DND-41 (cell line): Measurements from ENCODE around the gene ZNF621.
"Not testable (repeated sequence)": the region's sequence is repeated elsewhere in the genome, so short reads cannot be mapped to it uniquely, and the experiment has no call there.

Source experiments
- ATAC-seq: fragments of 200-7000 bp; cut with Tn5 transposase; 3 replicates; pipeline ENCODE4 v1.9.1; 2021; ENCODE audit warnings: low read depth; ENCODE audit not compliant: insufficient read depth
- DNase-seq: peaks from one replicate; pipeline ENCODE4 v3.0.0-alpha.2; 2020
- H2AFZ ChIP-seq: 2 replicates; pipeline ENCODE4 v1.6.0; 2012; ENCODE audit warnings: low read depth, low read length
- H3K27ac ChIP-seq: 2 replicates; pipeline ENCODE4 v1.5.1; 2012; ENCODE audit warnings: low read length, inconsistent platforms
- H3K27me3 ChIP-seq: fragments of 200-600 bp; sonication (generic); 2 replicates; pipeline ENCODE4 v1.6.0; 2012; ENCODE audit warnings: low read length, mild to moderate bottlenecking, inconsistent platforms; ENCODE audit not compliant: insufficient read depth, poor library complexity
- H3K36me3 ChIP-seq: 2 replicates; pipeline ENCODE4 v1.5.1; 2012; ENCODE audit warnings: low read length, inconsistent platforms; ENCODE audit not compliant: insufficient read depth
- H3K4me1 ChIP-seq: 2 replicates; pipeline ENCODE4 v1.5.1; 2012; ENCODE audit warnings: mild to moderate bottlenecking, low read length; ENCODE audit not compliant: insufficient read depth
- H3K4me2 ChIP-seq: 2 replicates; pipeline ENCODE4 v1.6.0; 2012; ENCODE audit warnings: mild to moderate bottlenecking, moderate library complexity, low read length, inconsistent platforms; ENCODE audit not compliant: insufficient read depth
- H3K4me3 ChIP-seq, 2 experiments: fragments of 200-600 bp in 1 of 2; shearing (Covaris generic) in 1 of 2; 2 replicates each; pipeline ENCODE4 v1.5.1; 2012 to 2016; ENCODE audit warnings: inconsistent platforms in 2 of 2, low read length in 2 of 2, mild to moderate bottlenecking in 2 of 2, low read depth in 1 of 2, moderate library complexity in 1 of 2
- H3K79me2 ChIP-seq: 2 replicates; pipeline ENCODE4 v1.6.0; 2012; ENCODE audit warnings: low read length, inconsistent platforms; ENCODE audit not compliant: insufficient read depth
- H3K9ac ChIP-seq: 2 replicates; pipeline ENCODE4 v1.6.0; 2012; ENCODE audit warnings: low read depth, mild to moderate bottlenecking, inconsistent platforms, low read length, moderate library complexity
- H3K9me3 ChIP-seq: 2 replicates; pipeline ENCODE4 v1.5.1; 2012; ENCODE audit warnings: low read length, moderate library complexity, mild to moderate bottlenecking, inconsistent platforms; ENCODE audit not compliant: insufficient read depth, severe bottlenecking
- H4K20me1 ChIP-seq: 2 replicates; pipeline ENCODE4 v1.6.0; 2012; ENCODE audit warnings: low read length; ENCODE audit not compliant: insufficient read depth
- EZH2 ChIP-seq: IDR thresholded peaks from 3 replicates; pipeline ENCODE4 v1.6.1; 2012; ENCODE audit warnings: borderline replicate concordance, low read depth, mild to moderate bottlenecking, moderate library complexity, low read length, inconsistent platforms; ENCODE audit not compliant: severe bottlenecking
- TF ChIP-seq, protein P1 (sequence below): IDR thresholded peaks from 2 replicates; pipeline ENCODE4 v1.5.1; 2012; ENCODE audit warnings: borderline replicate concordance, low read length, moderate library complexity, mild to moderate bottlenecking; ENCODE audit not compliant: poor library complexity, severe bottlenecking; ENCODE audit errors: extremely low read depth

The ZNF621 gene

DNA sequence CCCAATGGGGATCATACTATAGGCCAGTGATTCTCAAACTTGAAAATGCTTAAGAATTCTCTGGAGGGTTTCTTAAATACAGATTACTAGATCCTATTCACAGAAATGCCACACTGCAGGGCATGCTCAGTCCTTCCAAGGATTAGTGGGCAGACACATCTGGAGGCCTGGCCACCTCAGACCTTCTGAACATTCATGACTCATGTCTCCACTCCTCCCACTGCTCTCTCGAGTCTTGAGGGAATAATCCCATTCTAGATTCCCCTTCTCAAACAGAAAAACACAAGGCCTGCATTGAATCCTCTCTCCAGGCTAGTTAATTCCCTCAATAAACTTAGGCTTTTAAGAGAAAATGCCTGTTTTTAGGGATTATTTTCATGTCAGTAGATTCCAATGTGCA lies 22.1 kb downstream of the ZNF621 start:
- Histone ChIP-seq H2AFZ (no peak overlapping the region), H3K27me3 (no peaks in the 10 kb centered on the region), H3K79me2 (no peaks in the 10 kb centered on the region), H3K9ac (no peak overlapping the region), H3K4me1 (no peaks in the 10 kb centered on the region), H4K20me1 (no peaks in the 10 kb centered on the region), H3K27ac (no peak overlapping the region), H3K4me3 (no peak overlapping the region), H3K36me3 (no peaks in the 10 kb centered on the region), H3K4me2 (no peak overlapping the region), H3K9me3 (no peaks in the 10 kb centered on the region)
- no peak for DNase-seq
- TF ChIP-seq, protein P1, sequence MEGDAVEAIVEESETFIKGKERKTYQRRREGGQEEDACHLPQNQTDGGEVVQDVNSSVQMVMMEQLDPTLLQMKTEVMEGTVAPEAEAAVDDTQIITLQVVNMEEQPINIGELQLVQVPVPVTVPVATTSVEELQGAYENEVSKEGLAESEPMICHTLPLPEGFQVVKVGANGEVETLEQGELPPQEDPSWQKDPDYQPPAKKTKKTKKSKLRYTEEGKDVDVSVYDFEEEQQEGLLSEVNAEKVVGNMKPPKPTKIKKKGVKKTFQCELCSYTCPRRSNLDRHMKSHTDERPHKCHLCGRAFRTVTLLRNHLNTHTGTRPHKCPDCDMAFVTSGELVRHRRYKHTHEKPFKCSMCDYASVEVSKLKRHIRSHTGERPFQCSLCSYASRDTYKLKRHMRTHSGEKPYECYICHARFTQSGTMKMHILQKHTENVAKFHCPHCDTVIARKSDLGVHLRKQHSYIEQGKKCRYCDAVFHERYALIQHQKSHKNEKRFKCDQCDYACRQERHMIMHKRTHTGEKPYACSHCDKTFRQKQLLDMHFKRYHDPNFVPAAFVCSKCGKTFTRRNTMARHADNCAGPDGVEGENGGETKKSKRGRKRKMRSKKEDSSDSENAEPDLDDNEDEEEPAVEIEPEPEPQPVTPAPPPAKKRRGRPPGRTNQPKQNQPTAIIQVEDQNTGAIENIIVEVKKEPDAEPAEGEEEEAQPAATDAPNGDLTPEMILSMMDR: no peak
- TF ChIP-seq EZH2: no peak
- ATAC-seq: no peak

DNA sequence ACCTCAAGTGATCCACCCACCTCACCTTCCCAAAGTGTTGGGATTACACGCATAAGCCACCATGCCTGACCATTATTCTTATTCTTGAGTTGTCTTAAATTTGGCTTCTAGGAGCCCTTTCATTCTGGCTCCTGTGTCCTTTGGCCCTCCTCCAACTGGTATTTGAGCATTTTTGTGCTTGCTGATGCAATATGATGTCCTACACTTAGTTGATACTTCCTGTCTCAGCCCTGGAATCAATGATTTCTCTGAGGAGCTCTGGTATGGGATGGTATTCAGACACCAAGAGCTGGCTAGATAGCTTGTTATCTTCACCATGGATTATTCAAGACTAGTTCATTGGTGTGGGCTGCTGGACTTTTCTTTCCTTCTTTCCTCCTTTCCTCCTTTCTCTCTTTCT lies 25.4 kb downstream of the ZNF621 start:
- Histone ChIP-seq H3K4me1 (no peaks in the 10 kb centered on the region), H3K27me3 (no peaks in the 10 kb centered on the region), H2AFZ (no peak overlapping the region), H3K27ac (no peak overlapping the region), H4K20me1 (no peaks in the 10 kb centered on the region), H3K36me3 (no peaks in the 10 kb centered on the region), H3K4me2 (no peak overlapping the region), H3K4me3 (no peak overlapping the region), H3K9me3 (no peaks in the 10 kb centered on the region), H3K9ac (no peak overlapping the region), H3K79me2 (no peaks in the 10 kb centered on the region)
- no peak for TF ChIP-seq EZH2
- TF ChIP-seq, protein P1: no peak
- ATAC-seq: no peak
- DNase-seq: no peak

DNA sequence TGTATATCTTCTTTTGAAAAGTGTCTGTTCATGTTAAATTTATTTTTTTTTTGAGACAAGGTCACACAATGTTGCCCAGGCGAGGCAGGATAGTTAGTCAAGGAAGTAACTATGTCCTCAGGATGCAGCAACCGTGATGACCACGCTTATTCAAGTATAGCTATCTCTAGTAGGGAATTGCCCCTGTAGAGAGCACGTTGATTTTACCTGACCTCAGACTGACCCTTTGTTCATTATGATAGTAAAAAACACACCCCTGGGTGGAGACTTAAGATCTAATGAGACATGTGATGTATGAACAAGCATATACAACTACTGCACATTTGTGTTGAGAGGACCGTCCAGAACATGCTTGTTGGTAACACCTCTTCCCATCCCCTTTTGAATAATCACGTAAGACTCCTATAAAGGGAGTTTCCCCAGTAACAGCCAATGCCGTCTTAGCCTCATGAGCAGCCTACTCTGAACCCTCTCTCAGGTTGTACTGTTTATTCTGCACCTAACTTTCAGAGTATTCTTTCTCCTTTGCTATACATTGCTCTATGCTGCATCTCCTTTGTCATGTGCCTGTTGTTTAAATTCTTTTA lies 32.9 kb downstream of the ZNF621 start:
- H3K9ac ChIP-seq: no peak overlapping the region
- H3K36me3 ChIP-seq: no peaks in the 10 kb centered on the region
- H3K4me1 ChIP-seq: no peaks in the 10 kb centered on the region
- no peak overlapping the region for H3K27ac ChIP-seq
- H4K20me1 ChIP-seq: no peaks in the 10 kb centered on the region
- no peak overlapping the region for H2AFZ ChIP-seq
- ATAC-seq: no peak
- no peak overlapping the region for H3K4me2 ChIP-seq
- no peaks in the 10 kb centered on the region for H3K79me2 ChIP-seq
- H3K4me3 ChIP-seq: no peak overlapping the region
- no peak for TF ChIP-seq EZH2
- TF ChIP-seq, protein P1: no peak
- no peaks in the 10 kb centered on the region for H3K27me3 ChIP-seq
- no peak for DNase-seq
- H3K9me3 ChIP-seq: no peaks in the 10 kb centered on the region

DNA sequence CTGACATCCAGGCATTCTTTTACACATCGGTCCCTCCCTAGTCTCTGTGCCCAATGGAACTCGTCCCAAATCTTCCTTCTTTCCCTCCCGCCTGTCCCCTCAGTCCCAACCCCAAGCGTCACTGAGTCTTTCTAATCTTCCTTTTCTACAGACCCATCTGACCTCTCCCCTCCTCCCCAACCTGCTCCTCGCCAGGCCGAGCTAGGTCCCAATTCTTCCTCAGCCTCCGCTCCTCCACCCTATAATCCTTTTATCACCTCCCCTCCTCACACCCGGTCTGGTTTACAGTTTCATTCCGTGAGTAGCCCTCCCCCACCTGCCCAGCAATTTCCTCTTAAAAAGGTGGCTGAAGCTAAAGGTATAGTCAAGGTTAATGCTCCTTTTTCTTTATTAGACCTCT lies 37.7 kb downstream of the ZNF621 start:
- H3K79me2 ChIP-seq, H3K36me3 ChIP-seq, H3K9me3 ChIP-seq, H3K27ac ChIP-seq, H3K4me2 ChIP-seq, H3K9ac ChIP-seq, H4K20me1 ChIP-seq, H2AFZ ChIP-seq, H3K4me3 ChIP-seq, DNase-seq, H3K4me1 ChIP-seq, ATAC-seq, H3K27me3 ChIP-seq: not testable (repeated sequence)

DNA sequence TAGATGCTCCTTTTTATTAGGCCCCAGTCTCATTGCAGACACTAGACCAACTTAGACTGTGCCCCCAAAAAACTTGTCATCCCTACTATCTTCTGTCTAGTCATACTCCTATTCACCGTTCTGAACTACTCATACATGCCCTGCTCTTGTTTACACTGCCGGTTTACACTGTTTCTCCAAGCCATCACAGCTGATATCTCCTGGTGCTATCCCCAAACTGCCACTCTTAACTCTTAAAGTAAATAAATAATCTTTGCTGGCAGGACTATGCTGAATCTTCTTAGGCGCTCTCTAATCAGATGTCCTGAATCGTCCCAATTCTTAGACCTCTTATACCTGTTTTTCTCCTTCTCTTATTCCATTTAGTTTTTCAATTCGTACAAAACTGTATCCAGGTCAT lies 40.9 kb downstream of the ZNF621 start:
- ATAC-seq, H4K20me1 ChIP-seq, H3K79me2 ChIP-seq, H3K4me1 ChIP-seq, H2AFZ ChIP-seq, H3K9me3 ChIP-seq, H3K36me3 ChIP-seq, H3K4me2 ChIP-seq, H3K9ac ChIP-seq, DNase-seq, H3K27me3 ChIP-seq, H3K4me3 ChIP-seq, H3K27ac ChIP-seq: not testable (repeated sequence)
